ENCODE data around the gene FGA.

Gene FGA

DNA sequence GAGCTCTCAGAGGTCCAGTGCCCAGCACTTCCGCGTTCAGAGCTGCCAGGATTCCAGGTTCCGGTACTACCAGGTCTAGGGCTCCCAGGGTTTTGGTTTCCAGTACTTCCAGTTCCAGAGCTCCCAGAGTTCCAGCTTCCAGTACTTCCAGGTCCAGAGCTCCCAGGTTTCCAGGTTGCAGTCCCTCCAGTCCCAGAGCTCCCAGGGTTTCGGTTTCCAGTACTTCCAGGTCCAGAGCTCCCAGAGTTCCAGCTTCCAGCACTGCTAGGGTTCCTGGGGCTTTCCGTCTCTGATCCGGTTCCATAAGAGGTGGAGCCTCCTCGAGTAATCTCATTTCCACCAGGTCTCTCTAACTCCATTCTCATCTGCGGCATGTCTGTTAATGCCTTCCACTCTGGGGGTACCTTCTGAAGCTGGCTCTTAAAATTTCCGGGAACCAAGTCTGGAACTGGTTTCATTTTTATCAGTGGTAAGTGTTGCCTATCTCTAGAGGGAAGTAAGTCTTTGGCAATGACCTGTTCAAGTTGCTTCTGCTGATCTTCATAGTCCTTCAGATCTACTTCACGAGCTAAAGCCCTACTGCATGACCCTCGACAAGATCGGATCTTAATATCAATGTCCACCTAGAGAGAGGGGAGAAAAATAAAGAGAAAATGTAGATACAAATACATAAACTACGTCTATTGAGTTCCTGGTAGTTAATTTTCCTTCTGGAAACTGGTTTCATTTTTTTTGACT, 4.1 kb downstream of the FGA start:
- no peak for FAIRE-seq
- no peak for DNase-seq (ENCODE audit: insufficient read length, low spot score)
- TF ChIP-seq, protein P1, sequence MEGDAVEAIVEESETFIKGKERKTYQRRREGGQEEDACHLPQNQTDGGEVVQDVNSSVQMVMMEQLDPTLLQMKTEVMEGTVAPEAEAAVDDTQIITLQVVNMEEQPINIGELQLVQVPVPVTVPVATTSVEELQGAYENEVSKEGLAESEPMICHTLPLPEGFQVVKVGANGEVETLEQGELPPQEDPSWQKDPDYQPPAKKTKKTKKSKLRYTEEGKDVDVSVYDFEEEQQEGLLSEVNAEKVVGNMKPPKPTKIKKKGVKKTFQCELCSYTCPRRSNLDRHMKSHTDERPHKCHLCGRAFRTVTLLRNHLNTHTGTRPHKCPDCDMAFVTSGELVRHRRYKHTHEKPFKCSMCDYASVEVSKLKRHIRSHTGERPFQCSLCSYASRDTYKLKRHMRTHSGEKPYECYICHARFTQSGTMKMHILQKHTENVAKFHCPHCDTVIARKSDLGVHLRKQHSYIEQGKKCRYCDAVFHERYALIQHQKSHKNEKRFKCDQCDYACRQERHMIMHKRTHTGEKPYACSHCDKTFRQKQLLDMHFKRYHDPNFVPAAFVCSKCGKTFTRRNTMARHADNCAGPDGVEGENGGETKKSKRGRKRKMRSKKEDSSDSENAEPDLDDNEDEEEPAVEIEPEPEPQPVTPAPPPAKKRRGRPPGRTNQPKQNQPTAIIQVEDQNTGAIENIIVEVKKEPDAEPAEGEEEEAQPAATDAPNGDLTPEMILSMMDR (IDR thresholded peaks at IDR 0.05; ENCODE audit: insufficient read depth, missing control alignments): no peak

DNA sequence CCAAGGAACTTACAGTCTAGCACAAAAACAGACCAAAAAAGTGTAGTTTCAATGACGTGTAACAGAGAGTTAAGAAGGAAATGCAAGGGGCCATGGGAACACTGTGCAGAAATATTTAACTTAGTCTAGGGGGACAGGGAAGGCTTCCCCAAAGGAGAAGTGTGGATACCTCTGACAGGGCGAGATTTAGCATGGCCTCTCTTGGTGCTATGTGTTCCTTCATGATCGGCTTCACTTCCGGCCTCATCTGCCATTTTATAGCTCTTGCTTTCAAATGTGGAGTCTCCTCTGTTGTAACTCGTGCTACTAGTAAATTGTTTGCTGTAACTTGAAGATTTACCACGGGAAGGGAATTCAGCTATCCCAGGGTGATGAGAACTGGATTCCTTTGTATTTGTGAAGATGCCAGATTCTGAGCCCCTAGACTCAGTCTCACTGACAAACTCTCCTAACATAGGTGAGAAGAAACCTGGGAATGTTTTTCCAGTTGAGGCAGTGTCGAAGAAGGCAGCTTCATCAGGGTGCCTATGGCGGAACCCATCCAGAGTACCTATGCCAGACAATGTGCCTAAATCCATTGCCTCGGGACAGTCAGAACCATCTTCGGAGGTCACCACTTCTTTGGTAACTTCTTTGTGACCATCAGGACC, 5.0 kb downstream of the FGA start:
- DNase-seq (ENCODE audit: insufficient read length, low spot score) (no peak), FAIRE-seq (no peak)
- TF ChIP-seq, protein P1 (IDR thresholded peaks at IDR 0.05; ENCODE audit: insufficient read depth, missing control alignments): no peak

DNA sequence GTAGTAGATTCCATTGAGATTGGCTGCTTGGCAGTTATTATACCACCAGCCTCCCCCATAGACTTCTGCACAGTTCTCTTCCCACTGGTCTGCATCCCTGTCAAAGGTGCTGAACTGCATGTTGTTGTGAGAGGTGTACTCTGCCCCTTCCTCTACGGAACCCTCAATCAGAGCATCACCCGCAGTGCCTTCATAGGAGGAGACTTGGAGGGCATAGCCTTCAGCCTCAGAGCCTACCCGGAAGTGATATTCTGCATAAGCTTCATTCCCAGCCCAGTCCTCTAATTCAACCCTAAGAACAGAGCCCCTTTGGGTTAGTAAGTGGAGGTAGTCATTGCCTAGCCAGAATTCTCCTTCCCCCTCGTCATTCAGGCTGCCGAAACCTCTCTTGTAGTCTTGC, 6.3 kb downstream of the FGA start:
- FAIRE-seq: no peak
- TF ChIP-seq, protein P1 (IDR thresholded peaks at IDR 0.05; ENCODE audit: insufficient read depth, missing control alignments): no peak
- no peak for DNase-seq (ENCODE audit: insufficient read length, low spot score)

DNA sequence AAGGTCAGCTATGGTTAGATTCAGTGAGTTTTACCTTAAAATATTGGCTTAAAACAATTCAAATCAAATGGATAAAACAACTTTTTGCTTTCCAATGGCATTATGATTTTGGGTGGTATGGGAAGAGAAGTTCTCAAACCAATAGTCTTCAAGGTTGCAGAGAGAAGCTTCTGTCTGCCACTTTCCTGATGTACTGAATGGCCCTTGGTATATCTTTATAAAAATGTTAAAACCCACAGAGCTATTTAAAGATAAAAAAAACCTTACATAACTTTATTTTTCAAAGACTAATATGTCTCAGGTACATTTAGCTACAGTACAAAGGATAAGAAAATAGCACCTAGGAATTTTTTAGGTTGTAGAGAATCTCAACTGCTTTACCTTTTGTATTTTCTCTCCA, 6.9 kb downstream of the FGA start:
- FAIRE-seq (no peak), DNase-seq (ENCODE audit: insufficient read length, low spot score) (no peak)
- TF ChIP-seq, protein P1 (IDR thresholded peaks at IDR 0.05; ENCODE audit: insufficient read depth, missing control alignments): no peak

DNA sequence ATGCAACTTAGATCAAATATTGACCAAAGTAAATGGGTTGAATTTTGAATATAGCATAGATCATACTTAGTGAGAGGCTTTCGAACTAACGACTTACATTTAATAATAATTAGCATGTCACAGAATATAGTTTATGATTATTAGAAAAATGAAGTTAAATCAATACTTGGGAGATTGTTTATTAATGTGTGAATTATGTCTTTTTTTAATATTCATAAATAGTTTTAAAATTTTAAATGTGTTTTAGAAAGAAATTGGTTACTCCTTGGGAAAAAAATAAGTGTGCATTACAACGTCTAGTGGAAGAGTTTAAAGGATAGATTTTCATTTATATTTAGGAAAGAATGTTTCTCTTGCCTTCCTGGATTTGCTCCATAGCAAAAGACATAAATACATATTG, 7.3 kb downstream of the FGA start:
- no peak for DNase-seq (ENCODE audit: insufficient read length, low spot score)
- no peak for FAIRE-seq
- TF ChIP-seq, protein P1 (IDR thresholded peaks at IDR 0.05; ENCODE audit: insufficient read depth, missing control alignments): no peak

DNA sequence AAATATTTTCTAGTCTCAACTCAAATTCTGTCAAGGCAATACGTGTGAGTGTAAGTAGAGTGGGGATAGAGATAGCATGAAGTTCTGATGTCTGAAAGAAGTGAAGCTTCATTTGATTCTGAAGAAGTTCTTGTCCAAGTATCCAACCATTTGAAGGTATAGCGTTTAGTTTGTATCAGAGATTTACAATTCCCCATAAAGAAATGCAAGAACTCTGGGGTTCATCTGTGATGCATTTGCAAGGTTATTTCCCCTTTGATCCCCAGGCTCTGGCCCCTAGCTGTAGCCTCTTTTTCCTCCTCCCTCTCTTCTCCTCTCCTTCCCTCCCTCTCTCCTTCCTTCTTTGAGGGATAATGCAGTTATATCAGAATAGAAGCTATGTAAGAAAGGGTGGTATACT, 7.8 kb downstream of the FGA start:
- TF ChIP-seq, protein P1 (IDR thresholded peaks at IDR 0.05; ENCODE audit: insufficient read depth, missing control alignments): no peak
- FAIRE-seq: no peak

DNA sequence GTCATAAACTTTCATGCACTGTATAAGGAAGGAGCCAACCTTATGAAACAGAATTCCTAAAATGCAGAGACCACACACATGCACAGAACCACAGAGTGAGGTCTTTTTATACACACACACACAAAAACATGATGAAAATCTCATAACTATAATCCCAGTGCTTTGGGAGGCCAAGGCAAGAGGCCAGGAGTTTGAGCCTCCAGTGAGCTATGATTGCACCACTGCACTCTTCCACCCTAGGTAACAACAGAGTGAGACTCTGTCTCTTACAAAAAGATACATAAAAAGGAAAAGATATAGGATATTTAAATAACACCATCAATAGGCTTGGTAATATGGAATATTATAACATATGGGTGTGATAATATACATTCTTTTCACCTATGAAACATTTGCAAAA, 10.6 kb downstream of the FGA start:
- TF ChIP-seq, protein P1 (IDR thresholded peaks at IDR 0.05; ENCODE audit: insufficient read depth, missing control alignments): no peak
- FAIRE-seq (no peak), DNase-seq (ENCODE audit: insufficient read length, low spot score) (no peak)

More for the DNA sequence above, 7.8 kb downstream of the FGA start:
- no peak for DNase-seq (ENCODE audit: insufficient read length, low spot score)
